ENCODE data around the gene PLXNA4. TPM values are rescaled to one million over a fixed set of nuclear protein-coding genes. Genes with fewer than 3 reads are reported as not detected.

Gene PLXNA4
- total RNA-seq, 1 donor from 2014 or later = 0.38 TPM

DNA sequence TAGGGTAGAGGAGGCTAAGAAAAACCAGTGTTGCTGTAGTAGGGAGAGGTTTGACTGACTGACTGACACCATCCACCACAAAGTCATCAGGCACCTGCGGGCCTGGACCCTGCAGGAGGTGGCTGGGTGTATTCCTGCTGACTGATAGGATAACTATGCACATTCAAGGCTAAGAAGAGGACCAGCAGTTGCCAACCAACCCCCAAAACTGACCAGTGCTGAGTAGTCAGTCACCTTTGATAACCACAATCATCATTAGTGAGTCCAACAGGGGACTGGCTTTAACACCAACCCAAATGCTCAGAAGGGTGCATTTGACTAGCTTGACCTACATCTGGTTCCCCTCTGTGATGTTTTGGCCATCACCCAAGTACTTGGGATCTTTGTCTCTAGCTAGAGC is 30.5 kb downstream of the PLXNA4 start:
- Mint-ChIP-seq H3K27ac (no peak overlapping the region), H3K36me3 (ENCODE audit: insufficient read depth) (no peaks in the 10 kb centered on the region), H3K27me3 (peaks cover 36% of the 10 kb centered on the region), H3K4me3 (ENCODE audit: low read depth) (no peak overlapping the region), H3K9me3 (ENCODE audit: low read depth) (peaks cover 2% of the 10 kb centered on the region), H3K4me1 (ENCODE audit: low read depth) (peaks cover 2% of the 10 kb centered on the region)
- DNase-seq (ENCODE audit: low spot score, unreplicated experiment) = no peak
- TF ChIP-seq, protein P1, sequence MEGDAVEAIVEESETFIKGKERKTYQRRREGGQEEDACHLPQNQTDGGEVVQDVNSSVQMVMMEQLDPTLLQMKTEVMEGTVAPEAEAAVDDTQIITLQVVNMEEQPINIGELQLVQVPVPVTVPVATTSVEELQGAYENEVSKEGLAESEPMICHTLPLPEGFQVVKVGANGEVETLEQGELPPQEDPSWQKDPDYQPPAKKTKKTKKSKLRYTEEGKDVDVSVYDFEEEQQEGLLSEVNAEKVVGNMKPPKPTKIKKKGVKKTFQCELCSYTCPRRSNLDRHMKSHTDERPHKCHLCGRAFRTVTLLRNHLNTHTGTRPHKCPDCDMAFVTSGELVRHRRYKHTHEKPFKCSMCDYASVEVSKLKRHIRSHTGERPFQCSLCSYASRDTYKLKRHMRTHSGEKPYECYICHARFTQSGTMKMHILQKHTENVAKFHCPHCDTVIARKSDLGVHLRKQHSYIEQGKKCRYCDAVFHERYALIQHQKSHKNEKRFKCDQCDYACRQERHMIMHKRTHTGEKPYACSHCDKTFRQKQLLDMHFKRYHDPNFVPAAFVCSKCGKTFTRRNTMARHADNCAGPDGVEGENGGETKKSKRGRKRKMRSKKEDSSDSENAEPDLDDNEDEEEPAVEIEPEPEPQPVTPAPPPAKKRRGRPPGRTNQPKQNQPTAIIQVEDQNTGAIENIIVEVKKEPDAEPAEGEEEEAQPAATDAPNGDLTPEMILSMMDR (IDR thresholded peaks at IDR 0.05; ENCODE audit: unreplicated experiment) = no peak

DNA sequence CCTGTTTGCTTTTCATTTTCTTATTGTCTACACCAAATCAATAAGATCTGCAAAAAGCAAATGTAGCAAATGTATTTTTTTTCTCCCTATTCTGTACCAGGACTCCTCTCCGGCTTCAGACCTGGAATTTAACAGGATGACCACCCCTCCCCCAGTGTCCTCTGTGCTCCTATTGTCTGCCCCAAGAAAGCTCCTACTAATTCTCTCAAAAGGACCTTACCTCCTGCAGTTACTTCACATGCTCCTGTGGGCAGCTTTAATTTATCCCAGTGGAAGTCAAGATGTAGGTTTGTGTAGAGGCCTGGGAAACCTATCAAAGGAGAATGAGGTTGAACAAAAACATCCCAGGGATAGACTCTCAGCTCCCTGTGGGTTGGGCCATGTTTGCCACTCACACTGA is 31.3 kb downstream of the PLXNA4 start:
- Mint-ChIP-seq H3K27me3 (peaks cover 36% of the 10 kb centered on the region), H3K9me3 (ENCODE audit: low read depth) (no peaks in the 10 kb centered on the region), H3K4me3 (ENCODE audit: low read depth) (no peak overlapping the region), H3K27ac (no peak overlapping the region), H3K36me3 (ENCODE audit: insufficient read depth) (no peaks in the 10 kb centered on the region), H3K4me1 (ENCODE audit: low read depth) (peaks cover 2% of the 10 kb centered on the region)
- TF ChIP-seq, protein P1 (IDR thresholded peaks at IDR 0.05; ENCODE audit: unreplicated experiment) = no peak
- DNase-seq (ENCODE audit: low spot score, unreplicated experiment) = no peak

DNA sequence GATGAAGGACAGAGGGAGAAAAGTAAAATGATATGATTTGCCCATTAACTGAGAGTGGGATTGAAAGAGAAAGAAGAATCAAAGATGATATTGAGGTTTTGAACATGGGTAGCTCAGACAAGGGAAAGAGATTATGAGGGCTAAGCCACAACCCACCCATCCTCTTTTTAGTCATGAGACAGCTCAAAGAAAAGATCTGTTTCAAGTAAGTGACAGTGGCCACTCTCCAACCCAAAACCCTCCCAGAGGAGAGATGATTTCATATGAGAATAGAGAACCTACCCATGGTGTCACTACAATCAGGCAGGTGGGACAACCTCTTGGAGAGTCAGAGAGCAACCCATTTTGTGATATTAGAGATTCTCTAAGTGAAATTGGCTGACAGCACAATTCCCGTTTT is 32.2 kb downstream of the PLXNA4 start:
- TF ChIP-seq, protein P1 (IDR thresholded peaks at IDR 0.05; ENCODE audit: unreplicated experiment) = no peak
- no peaks in the 10 kb centered on the region for H3K36me3 Mint-ChIP-seq (ENCODE audit: insufficient read depth)
- DNase-seq (ENCODE audit: low spot score, unreplicated experiment) = no peak
- H3K27me3 Mint-ChIP-seq = peaks cover 34% of the 10 kb centered on the region
- no peak overlapping the region for H3K4me3 Mint-ChIP-seq (ENCODE audit: low read depth)
- no peak overlapping the region for H3K27ac Mint-ChIP-seq
- no peaks in the 10 kb centered on the region for H3K9me3 Mint-ChIP-seq (ENCODE audit: low read depth)
- H3K4me1 Mint-ChIP-seq (ENCODE audit: low read depth) = peaks cover 4% of the 10 kb centered on the region

DNA sequence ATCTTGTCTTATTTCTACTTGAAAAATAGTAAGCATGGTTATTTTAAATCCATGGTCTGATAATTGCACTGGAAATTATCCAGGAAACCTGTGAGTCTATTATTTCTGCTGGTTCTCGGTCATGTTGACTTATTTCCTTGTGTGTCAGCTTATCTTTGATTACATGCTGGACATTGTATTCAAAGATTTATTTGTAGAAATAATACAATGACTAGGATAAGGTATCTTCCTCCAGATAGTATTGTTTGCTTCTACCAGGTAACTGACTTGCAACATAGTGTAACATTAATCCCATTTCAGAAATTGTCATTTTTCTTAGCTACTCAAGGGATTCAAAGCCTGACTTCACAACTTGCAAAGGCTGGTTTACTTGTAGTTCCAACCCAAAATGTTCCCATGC is 33.4 kb downstream of the PLXNA4 start:
- no peaks in the 10 kb centered on the region for H3K36me3 Mint-ChIP-seq (ENCODE audit: insufficient read depth)
- no peak overlapping the region for H3K27ac Mint-ChIP-seq
- TF ChIP-seq, protein P1 (IDR thresholded peaks at IDR 0.05; ENCODE audit: unreplicated experiment) = no peak
- H3K9me3 Mint-ChIP-seq (ENCODE audit: low read depth) = no peaks in the 10 kb centered on the region
- H3K27me3 Mint-ChIP-seq = peaks cover 36% of the 10 kb centered on the region
- H3K4me1 Mint-ChIP-seq (ENCODE audit: low read depth) = peaks cover 4% of the 10 kb centered on the region
- no peak for DNase-seq (ENCODE audit: low spot score, unreplicated experiment)
- H3K4me3 Mint-ChIP-seq (ENCODE audit: low read depth) = no peak overlapping the region

DNA sequence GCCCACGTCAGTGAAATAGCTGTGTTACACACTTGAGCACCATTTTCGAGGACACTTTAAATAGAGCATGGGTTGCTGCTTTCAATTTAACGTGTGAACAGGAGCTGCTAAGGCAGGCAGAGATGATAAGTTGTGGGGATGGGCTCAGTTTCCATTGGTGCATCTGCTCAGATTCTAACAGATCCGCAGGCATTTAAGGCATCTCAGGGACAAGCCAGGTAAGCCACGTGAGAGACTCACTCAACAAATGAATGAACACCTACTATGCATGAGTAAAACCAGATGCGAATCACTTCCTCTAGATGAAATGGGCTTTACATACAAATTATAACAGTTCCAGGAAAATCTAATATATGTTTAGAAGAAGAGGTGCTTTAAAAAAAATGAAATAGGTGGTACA is 34.6 kb downstream of the PLXNA4 start:
- no peaks in the 10 kb centered on the region for H3K36me3 Mint-ChIP-seq (ENCODE audit: insufficient read depth)
- no peaks in the 10 kb centered on the region for H3K9me3 Mint-ChIP-seq (ENCODE audit: low read depth)
- peaks cover 4% of the 10 kb centered on the region for H3K4me1 Mint-ChIP-seq (ENCODE audit: low read depth)
- no peak for DNase-seq (ENCODE audit: low spot score, unreplicated experiment)
- H3K27ac Mint-ChIP-seq = no peak overlapping the region
- TF ChIP-seq, protein P1 (IDR thresholded peaks at IDR 0.05; ENCODE audit: unreplicated experiment) = no peak
- no peak overlapping the region for H3K4me3 Mint-ChIP-seq (ENCODE audit: low read depth)
- H3K27me3 Mint-ChIP-seq = peaks cover 33% of the 10 kb centered on the region

Data from progenitor cell of endocrine pancreas (in vitro differentiated cells).